Mucosa of descending colon (tissue), 3 donors: ENCODE measurements around the gene SLC37A3. TPM values are rescaled to one million over a fixed set of nuclear protein-coding genes. Genes with fewer than 3 reads are reported as not detected.

Experiments used
- ATAC-seq: fragments of 200-7000 bp; cut with Tn5 transposase; one replicate; pipeline ENCODE4 v1.9.1; 2020; ENCODE audit warnings: mild to moderate bottlenecking, moderate library complexity
- DNase-seq, 3 donors: peaks; one replicate each; pipeline ENCODE4 v3.0.0-alpha.2; 2020
- H3K36me3 ChIP-seq: fragments of 200-600 bp; one replicate; pipeline ENCODE4 v1.8.0; 2021; ENCODE audit warnings: low read depth, mild to moderate bottlenecking
- H3K4me1 ChIP-seq: fragments of 200-600 bp; one replicate; pipeline ENCODE4 v1.8.0; 2021; ENCODE audit warnings: low read depth, mild to moderate bottlenecking
- H3K4me3 ChIP-seq: fragments of 200-600 bp; one replicate; pipeline ENCODE4 v1.8.0; 2021; ENCODE audit warnings: mild to moderate bottlenecking
- H3K9me3 ChIP-seq: fragments of 200-600 bp; one replicate; pipeline ENCODE4 v1.8.0; 2021; ENCODE audit warnings: mild to moderate bottlenecking
- intact Hi-C, 2 donors: fragments of 100-400 bp; cut with DNase I in 1 of 2; cut with micrococcal nuclease in 1 of 2; formaldehyde crosslinking; loops; one replicate each; pipeline versions ENCODE4 v1.11.0 to v1.11.1; 2022; cut with DNase I, micrococcal nuclease
- total RNA-seq, 3 donors: library from RNA; stranded (reverse); fragmentation: NEBNext Ultra II Directional in 2 of 3; extraction: Animal tissue kit (Norgen Biotek cat#: 25700) in 2 of 3; gene quantifications; one replicate each; pipeline versions ENCODE4 v1.2.1 to v1.2.4, GENCODE V29; 2021 to 2023
- TF ChIP-seq, protein P1 (sequence below): fragments of 200-600 bp; IDR thresholded peaks from one replicate; pipeline ENCODE4 v1.8.0; 2022; ENCODE audit warnings: antibody characterized with exemption, mild to moderate bottlenecking
- donor health status: DM: no; HTN: no; CAD: no; lungs with moderate emphysema.
- donor health status: DM: no; HTN: no; CAD: no.
- donor health status: DM: no; HTN: yes; CAD: no.

SLC37A3 gene
- total RNA-seq, 3 donors from 2014 or later, result 49.0 to 68.6 (median 55.8) TPM

DNA sequence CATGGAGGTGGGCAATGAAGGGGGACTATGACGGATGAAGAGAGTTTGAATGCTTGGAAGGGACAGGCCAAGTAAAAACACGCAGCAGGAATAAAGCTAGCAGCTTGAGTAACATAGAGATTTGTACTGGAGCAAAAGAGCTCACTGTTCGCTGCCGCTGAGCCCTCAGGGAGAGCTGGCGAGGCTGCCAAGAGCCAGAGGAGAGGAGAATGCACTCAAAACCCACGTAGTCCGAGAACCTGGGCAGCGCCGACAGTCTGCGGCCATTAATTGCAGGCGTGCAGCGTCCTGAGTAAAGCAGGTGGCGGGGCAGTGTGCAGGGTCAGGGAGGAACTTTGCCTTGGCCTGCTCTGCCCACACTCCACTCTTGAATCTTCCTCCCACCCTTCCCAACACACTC, 68.2 kb downstream of the SLC37A3 start:
- TF ChIP-seq, protein P1, sequence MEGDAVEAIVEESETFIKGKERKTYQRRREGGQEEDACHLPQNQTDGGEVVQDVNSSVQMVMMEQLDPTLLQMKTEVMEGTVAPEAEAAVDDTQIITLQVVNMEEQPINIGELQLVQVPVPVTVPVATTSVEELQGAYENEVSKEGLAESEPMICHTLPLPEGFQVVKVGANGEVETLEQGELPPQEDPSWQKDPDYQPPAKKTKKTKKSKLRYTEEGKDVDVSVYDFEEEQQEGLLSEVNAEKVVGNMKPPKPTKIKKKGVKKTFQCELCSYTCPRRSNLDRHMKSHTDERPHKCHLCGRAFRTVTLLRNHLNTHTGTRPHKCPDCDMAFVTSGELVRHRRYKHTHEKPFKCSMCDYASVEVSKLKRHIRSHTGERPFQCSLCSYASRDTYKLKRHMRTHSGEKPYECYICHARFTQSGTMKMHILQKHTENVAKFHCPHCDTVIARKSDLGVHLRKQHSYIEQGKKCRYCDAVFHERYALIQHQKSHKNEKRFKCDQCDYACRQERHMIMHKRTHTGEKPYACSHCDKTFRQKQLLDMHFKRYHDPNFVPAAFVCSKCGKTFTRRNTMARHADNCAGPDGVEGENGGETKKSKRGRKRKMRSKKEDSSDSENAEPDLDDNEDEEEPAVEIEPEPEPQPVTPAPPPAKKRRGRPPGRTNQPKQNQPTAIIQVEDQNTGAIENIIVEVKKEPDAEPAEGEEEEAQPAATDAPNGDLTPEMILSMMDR, result no peak
- H3K4me1 ChIP-seq, result peaks cover 28% of the 10 kb centered on the region
- H3K36me3 ChIP-seq, result no peaks in the 10 kb centered on the region
- intact Hi-C loops, result no loop called here
- ATAC-seq, result no peak
- no peak overlapping the region for H3K4me3 ChIP-seq
- H3K9me3 ChIP-seq, result no peaks in the 10 kb centered on the region
- DNase-seq, result no peak

DNA sequence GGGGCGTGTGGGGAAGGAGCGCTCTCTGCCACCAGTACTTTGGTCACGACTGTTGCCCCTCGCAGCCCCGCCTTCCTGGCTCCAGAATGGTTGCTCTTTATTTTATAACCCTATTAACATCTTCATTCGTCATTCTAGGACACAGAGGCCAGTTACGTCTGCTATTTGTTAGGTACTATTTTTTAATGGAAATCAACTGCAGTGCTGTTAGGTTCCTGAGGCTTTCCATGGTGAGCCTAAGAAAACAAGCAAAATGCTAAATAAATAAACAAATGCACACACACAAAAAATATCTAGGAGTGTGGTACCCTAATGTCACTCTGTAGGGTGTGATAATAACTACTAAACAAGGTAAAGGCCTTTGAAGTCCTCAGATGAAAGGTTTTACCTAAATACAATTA, 71.1 kb downstream of the SLC37A3 start:
- H3K36me3 ChIP-seq, result no peaks in the 10 kb centered on the region
- ATAC-seq (peak; percentile 81), DNase-seq (peak; percentile 53 to 83 (median 71))
- peaks cover 28% of the 10 kb centered on the region for H3K4me1 ChIP-seq
- H3K9me3 ChIP-seq, result no peaks in the 10 kb centered on the region
- H3K4me3 ChIP-seq, result no peak overlapping the region
- intact Hi-C loops, result loop anchor here (2.0 to 10.0 kb wide), 2 partner anchors 152 to 162 kb away; no protein-coding TSS in a partner anchor
- TF ChIP-seq, protein P1, result no peak

DNA sequence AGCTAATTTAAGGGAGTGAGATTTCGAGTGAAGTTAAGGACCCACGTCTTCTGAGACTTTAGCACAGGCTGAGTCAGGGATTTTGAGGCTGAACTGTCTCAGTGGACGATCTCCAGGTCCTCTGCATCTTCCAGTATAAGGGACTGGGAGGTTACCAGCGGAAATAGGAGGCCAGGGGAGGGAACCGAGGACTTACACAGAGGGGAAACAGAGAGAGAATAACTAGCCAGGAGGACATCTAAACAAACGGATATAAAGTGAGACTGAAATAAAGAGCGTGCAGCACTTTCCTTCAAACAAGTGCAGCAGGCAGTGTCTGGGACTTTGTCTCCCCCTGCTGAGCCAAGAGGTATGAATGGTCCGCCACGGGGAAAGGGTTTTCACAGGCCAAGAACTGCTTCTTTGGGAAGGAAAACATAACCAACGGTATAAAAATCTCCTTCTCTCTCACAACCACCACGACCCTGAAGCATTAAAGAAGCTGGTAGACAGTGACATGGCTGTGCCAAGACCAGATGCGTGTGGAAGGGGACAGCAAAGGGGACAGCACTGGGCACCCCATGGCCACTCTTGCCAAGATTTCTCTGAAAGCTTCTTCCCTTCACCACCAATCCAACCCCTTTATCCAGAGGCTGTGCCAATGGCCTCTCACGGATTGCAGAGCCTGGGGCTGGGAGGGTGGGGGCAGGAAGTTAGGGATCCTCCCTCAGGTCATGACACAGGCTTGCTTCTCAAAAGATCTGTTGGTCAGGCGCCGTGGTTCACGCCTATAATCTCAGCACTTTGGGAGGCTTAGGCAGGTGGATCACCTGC, 72.0 kb downstream of the SLC37A3 start:
- peak in 2 of 3 donors; percentile 76 to 90 for DNase-seq
- intact Hi-C loops, result loop anchor here (2.0 to 10.0 kb wide), 2 partner anchors 152 to 162 kb away; no protein-coding TSS in a partner anchor
- no peak overlapping the region for H3K4me3 ChIP-seq

DNA sequence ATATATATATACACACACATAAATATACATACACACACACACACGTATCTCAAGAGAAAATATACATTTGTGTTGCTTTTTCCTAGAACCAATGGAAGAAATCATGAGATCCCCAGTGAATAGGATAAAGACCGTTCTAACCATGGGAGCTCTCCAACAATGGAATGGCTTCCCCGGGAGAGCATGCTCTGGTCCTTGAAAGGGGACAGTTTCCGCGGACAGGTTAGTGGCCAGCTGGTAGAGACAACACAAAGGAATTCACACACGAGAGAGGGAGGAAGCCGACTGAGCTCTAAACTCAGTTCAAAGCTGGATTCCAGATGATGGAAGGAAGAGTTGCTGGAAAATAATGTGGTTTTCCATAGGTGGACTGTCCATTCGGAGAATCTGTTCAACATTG, 72.7 kb downstream of the SLC37A3 start:
- ATAC-seq (no peak), DNase-seq (no peak)
- intact Hi-C loops, result loop anchor here in 1 of 2 donors (10.0 kb wide), 1 partner anchor 161 kb away; no protein-coding TSS in a partner anchor
- no peaks in the 10 kb centered on the region for H3K36me3 ChIP-seq
- no peak overlapping the region for H3K4me3 ChIP-seq
- H3K4me1 ChIP-seq, result peaks cover 28% of the 10 kb centered on the region
- no peaks in the 10 kb centered on the region for H3K9me3 ChIP-seq
- TF ChIP-seq, protein P1, result no peak

More for the DNA sequence above, 72.0 kb downstream of the SLC37A3 start:
- H3K9me3 ChIP-seq, result no peaks in the 10 kb centered on the region
- TF ChIP-seq, protein P1, result peak; percentile 42
- H3K36me3 ChIP-seq, result no peaks in the 10 kb centered on the region
- peak; percentile 89 for ATAC-seq
- peaks cover 28% of the 10 kb centered on the region for H3K4me1 ChIP-seq

DNA sequence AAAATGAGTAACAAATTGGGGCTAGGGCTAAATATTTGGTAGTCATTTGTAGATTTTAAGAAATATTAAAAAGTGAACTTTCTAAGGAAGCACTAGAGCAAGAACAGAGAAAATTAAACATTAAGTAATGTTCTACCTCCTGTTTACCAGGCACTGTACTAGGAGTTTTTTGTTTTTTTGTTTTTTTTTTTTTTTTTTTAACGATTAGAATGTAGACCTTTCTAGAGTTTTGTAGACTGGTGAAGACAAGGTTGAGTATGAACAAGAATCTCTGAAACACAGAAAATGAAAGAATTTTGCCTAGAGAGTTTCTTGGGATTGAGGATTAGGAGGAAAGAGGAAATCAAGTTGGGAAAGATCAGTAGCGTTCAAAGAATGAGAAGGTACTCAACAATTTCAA, 73.6 kb downstream of the SLC37A3 start:
- TF ChIP-seq, protein P1, result no peak
- DNase-seq (no peak), ATAC-seq (no peak)
- Histone ChIP-seq H3K36me3 (no peaks in the 10 kb centered on the region), H3K4me3 (no peak overlapping the region), H3K9me3 (no peaks in the 10 kb centered on the region), H3K4me1 (peaks cover 22% of the 10 kb centered on the region)
- intact Hi-C loops, result loop anchor here in 1 of 2 donors (10.0 kb wide), 1 partner anchor 160 kb away; no protein-coding TSS in a partner anchor
